ENCODE data around the gene ZNF566.

The ZNF566 gene

GRCh38 chr19:36489920-36490415 is 607 bp upstream of the ZNF566 start:
- peak overlapping the region; percentile 83 for H3K4me3 ChIP-seq (ENCODE audit: control insufficient read depth, low read depth, low read length)
- peak; percentile 83 for DNase-seq (ENCODE audit: low read depth)
- TF ChIP-seq CTCF (IDR thresholded peaks at IDR 0.05; ENCODE audit: control insufficient read depth, insufficient read depth, low read depth, low read length, missing control alignments): no peak

- TF ChIP-seq CTCF (IDR thresholded peaks at IDR 0.05; ENCODE audit: control insufficient read depth, insufficient read depth, low read depth, low read length, missing control alignments): no peak
- H3K4me3 ChIP-seq (ENCODE audit: control insufficient read depth, low read depth, low read length): peak overlapping the region; percentile 83
- no peak for DNase-seq (ENCODE audit: low read depth)
Observed at GRCh38 chr19:36488846-36489117, 579 bp downstream of the ZNF566 start.

GRCh38 chr19:36488118-36488845 is 1.1 kb downstream of the ZNF566 start:
- peak overlapping the region; percentile 83 for H3K4me3 ChIP-seq (ENCODE audit: control insufficient read depth, low read depth, low read length)
- TF ChIP-seq CTCF (IDR thresholded peaks at IDR 0.05; ENCODE audit: control insufficient read depth, insufficient read depth, low read depth, low read length, missing control alignments): no peak
- DNase-seq (ENCODE audit: low read depth): no peak

GRCh38 chr19:36483653-36484052 is 5.7 kb downstream of the ZNF566 start:
- no peak for DNase-seq (ENCODE audit: low read depth)
- no peak overlapping the region for H3K4me3 ChIP-seq (ENCODE audit: control insufficient read depth, low read depth, low read length)
- no peak for TF ChIP-seq CTCF (IDR thresholded peaks at IDR 0.05; ENCODE audit: control insufficient read depth, insufficient read depth, low read depth, low read length, missing control alignments)

- DNase-seq (ENCODE audit: low read depth): no peak
- no peak for TF ChIP-seq CTCF (IDR thresholded peaks at IDR 0.05; ENCODE audit: control insufficient read depth, insufficient read depth, low read depth, low read length, missing control alignments)
- H3K4me3 ChIP-seq (ENCODE audit: control insufficient read depth, low read depth, low read length): no peak overlapping the region
Observed at GRCh38 chr19:36482876-36483275, 6.5 kb downstream of the ZNF566 start.

- DNase-seq (ENCODE audit: low read depth): no peak
- no peak for TF ChIP-seq CTCF (IDR thresholded peaks at IDR 0.05; ENCODE audit: control insufficient read depth, insufficient read depth, low read depth, low read length, missing control alignments)
- no peak overlapping the region for H3K4me3 ChIP-seq (ENCODE audit: control insufficient read depth, low read depth, low read length)
Observed at GRCh38 chr19:36460046-36460445, 29.3 kb downstream of the ZNF566 start.

All from AG09309 (cell line).